ENCODE results near the gene EEIG1. TPM values are rescaled to one million over a fixed set of nuclear protein-coding genes. Genes with fewer than 3 reads are reported as not detected.

Gene EEIG1
- total RNA-seq, 1 donor from 2014 or later: 41.4 TPM

- peaks cover 2% of the 10 kb centered on the region for H3K36me3 Mint-ChIP-seq (ENCODE audit: unreplicated experiment)
- H3K4me1 Mint-ChIP-seq (ENCODE audit: unreplicated experiment): peaks cover 87% of the 10 kb centered on the region
- H3K9me3 Mint-ChIP-seq (ENCODE audit: unreplicated experiment): no peaks in the 10 kb centered on the region
- no peaks in the 10 kb centered on the region for H3K27me3 Mint-ChIP-seq (ENCODE audit: unreplicated experiment)
- no peak for DNase-seq (ENCODE audit: extremely low spot score, unreplicated experiment)
- H3K27ac Mint-ChIP-seq (ENCODE audit: unreplicated experiment): peak overlapping the region; percentile 69
- TF ChIP-seq, protein P1, sequence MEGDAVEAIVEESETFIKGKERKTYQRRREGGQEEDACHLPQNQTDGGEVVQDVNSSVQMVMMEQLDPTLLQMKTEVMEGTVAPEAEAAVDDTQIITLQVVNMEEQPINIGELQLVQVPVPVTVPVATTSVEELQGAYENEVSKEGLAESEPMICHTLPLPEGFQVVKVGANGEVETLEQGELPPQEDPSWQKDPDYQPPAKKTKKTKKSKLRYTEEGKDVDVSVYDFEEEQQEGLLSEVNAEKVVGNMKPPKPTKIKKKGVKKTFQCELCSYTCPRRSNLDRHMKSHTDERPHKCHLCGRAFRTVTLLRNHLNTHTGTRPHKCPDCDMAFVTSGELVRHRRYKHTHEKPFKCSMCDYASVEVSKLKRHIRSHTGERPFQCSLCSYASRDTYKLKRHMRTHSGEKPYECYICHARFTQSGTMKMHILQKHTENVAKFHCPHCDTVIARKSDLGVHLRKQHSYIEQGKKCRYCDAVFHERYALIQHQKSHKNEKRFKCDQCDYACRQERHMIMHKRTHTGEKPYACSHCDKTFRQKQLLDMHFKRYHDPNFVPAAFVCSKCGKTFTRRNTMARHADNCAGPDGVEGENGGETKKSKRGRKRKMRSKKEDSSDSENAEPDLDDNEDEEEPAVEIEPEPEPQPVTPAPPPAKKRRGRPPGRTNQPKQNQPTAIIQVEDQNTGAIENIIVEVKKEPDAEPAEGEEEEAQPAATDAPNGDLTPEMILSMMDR (IDR thresholded peaks at IDR 0.05): no peak
- no peak overlapping the region for H3K4me3 Mint-ChIP-seq (ENCODE audit: unreplicated experiment)
Measured at GRCh38 chr9:127971357-127972235, 9.2 kb downstream of the EEIG1 start.

- Mint-ChIP-seq H3K27ac (ENCODE audit: unreplicated experiment) (peak overlapping the region; percentile 41), H3K4me3 (ENCODE audit: unreplicated experiment) (no peak overlapping the region), H3K36me3 (ENCODE audit: unreplicated experiment) (peaks cover 2% of the 10 kb centered on the region), H3K4me1 (ENCODE audit: unreplicated experiment) (peaks cover 90% of the 10 kb centered on the region), H3K27me3 (ENCODE audit: unreplicated experiment) (no peaks in the 10 kb centered on the region), H3K9me3 (ENCODE audit: unreplicated experiment) (no peaks in the 10 kb centered on the region)
- no peak for DNase-seq (ENCODE audit: extremely low spot score, unreplicated experiment)
- TF ChIP-seq, protein P1 (IDR thresholded peaks at IDR 0.05): no peak
Measured at GRCh38 chr9:127970401-127971313, 10.1 kb downstream of the EEIG1 start.

DNA sequence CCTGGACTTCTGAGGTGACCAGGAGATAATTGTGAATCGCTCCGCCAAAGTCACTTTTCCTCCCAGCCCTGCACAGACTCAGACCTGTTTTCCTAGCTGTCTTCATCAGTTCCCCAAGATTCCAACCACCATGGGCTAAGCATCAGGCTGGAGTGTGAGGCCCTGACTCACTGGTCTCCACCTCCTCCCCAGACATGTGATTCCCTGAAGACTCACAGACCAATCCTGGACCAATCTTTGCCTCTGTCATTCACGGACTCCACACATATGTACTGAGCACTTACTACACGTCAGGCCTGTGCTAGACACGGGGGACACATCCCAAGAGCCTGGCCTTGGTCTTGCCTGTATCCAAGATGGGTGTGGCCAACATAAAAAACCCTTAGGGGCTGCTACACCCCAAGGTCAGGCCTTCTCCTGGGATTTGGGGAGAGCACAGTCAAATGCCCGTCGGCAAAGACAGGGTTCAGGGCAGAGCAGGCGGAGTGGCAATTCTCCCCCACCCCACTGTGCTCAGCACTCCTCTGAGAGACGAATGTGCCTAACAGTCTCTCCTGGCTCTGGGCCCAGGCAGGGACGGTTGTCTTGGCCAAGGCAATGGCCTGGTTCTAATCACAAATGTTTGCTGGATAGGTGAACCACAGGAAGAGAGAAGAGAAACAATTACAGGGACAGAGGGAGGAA lies 11.9 kb downstream of the EEIG1 start:
- peak overlapping the region; percentile 99 for H3K27ac Mint-ChIP-seq (ENCODE audit: unreplicated experiment)

DNA sequence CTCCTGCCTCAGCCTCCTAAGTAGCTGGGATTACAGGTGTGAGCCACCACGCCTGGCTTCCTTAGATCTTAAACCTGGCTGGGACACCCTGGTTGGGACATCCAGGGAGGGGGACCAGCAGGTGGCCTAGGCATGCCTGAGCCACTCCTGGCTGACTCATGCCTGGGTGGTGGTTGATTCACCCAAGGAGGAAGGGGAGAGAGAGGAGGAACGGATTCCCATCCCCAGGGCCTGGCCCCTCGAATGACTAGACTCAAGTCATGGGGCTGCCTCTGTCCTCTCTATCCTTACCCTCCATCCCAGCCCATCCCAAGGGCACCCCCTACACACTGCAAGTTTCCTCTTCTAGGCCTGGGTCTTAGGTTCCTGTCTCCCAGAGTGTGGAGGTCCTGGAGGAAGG lies 12.7 kb downstream of the EEIG1 start:
- DNase-seq (ENCODE audit: extremely low spot score, unreplicated experiment): no peak
- Mint-ChIP-seq H3K36me3 (ENCODE audit: unreplicated experiment) (peaks cover 4% of the 10 kb centered on the region), H3K27ac (ENCODE audit: unreplicated experiment) (peak overlapping the region; percentile 99), H3K27me3 (ENCODE audit: unreplicated experiment) (no peaks in the 10 kb centered on the region), H3K4me3 (ENCODE audit: unreplicated experiment) (no peak overlapping the region), H3K9me3 (ENCODE audit: unreplicated experiment) (no peaks in the 10 kb centered on the region), H3K4me1 (ENCODE audit: unreplicated experiment) (peaks cover 92% of the 10 kb centered on the region)
- TF ChIP-seq, protein P1 (IDR thresholded peaks at IDR 0.05): no peak

More for the DNA sequence above, 11.9 kb downstream of the EEIG1 start:
- no peak for DNase-seq (ENCODE audit: extremely low spot score, unreplicated experiment)
- Mint-ChIP-seq H3K36me3 (ENCODE audit: unreplicated experiment) (peaks cover 2% of the 10 kb centered on the region), H3K4me1 (ENCODE audit: unreplicated experiment) (peaks cover 89% of the 10 kb centered on the region), H3K9me3 (ENCODE audit: unreplicated experiment) (no peaks in the 10 kb centered on the region), H3K4me3 (ENCODE audit: unreplicated experiment) (peak overlapping the region; percentile 8), H3K27me3 (ENCODE audit: unreplicated experiment) (no peaks in the 10 kb centered on the region)
- TF ChIP-seq, protein P1 (IDR thresholded peaks at IDR 0.05): no peak
